ENCODE data around the gene YWHAB.

The YWHAB gene

GRCh38 chr20:44921447-44921846 lies 35.9 kb downstream of the YWHAB start:
- no peak overlapping the region for H3K4me3 ChIP-seq (ENCODE audit: low read depth, low read length)
- TF ChIP-seq, protein P1, sequence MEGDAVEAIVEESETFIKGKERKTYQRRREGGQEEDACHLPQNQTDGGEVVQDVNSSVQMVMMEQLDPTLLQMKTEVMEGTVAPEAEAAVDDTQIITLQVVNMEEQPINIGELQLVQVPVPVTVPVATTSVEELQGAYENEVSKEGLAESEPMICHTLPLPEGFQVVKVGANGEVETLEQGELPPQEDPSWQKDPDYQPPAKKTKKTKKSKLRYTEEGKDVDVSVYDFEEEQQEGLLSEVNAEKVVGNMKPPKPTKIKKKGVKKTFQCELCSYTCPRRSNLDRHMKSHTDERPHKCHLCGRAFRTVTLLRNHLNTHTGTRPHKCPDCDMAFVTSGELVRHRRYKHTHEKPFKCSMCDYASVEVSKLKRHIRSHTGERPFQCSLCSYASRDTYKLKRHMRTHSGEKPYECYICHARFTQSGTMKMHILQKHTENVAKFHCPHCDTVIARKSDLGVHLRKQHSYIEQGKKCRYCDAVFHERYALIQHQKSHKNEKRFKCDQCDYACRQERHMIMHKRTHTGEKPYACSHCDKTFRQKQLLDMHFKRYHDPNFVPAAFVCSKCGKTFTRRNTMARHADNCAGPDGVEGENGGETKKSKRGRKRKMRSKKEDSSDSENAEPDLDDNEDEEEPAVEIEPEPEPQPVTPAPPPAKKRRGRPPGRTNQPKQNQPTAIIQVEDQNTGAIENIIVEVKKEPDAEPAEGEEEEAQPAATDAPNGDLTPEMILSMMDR (conservative IDR thresholded peaks at IDR 0.05; ENCODE audit: low read depth, low read length) = no peak
- DNase-seq (ENCODE audit: low read depth) = no peak

DNA sequence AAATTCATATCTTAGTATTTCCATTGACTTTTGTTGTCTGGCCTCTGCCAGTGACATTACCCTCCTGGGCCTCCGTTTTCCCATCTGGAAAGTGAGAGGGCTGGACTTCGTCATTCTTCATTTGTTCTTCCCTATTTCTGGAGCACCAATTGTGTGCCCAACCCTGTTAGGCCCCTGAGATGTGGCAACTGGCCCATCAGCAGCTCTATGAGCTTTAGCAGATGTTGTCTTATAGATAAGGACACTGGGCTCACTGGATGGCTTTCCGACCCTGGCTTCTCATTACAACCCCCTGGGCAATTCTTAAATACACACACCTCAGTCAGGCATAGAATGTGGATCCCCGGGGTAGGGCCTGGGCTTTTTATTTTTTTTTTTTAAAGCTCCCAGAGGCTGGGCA lies 39.0 kb downstream of the YWHAB start:
- no peak for DNase-seq (ENCODE audit: low read depth)
- TF ChIP-seq, protein P1 (conservative IDR thresholded peaks at IDR 0.05; ENCODE audit: low read depth, low read length) = no peak
- H3K4me3 ChIP-seq (ENCODE audit: low read depth, low read length) = no peak overlapping the region

DNA sequence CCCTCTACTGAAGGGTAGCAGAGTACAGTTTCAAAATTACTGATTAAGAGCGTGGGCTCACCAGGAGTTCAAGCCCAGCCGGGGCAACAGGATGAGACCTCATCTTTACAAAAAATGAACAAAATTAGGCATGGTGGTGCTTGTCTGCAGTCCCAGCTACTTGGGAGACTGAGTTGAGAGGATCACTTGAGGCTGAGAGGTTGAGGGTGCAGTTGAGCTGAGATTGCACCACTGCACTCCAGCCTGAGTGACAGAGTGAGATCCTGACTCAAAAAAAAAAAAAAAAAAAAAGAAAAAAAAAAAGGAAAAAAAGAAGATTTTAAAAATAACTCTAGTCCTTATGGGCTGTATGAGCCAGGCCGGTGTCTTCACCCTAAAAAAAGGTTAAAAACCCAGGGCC lies 43.1 kb downstream of the YWHAB start:
- no peak overlapping the region for H3K4me3 ChIP-seq (ENCODE audit: low read depth, low read length)
- TF ChIP-seq, protein P1 (conservative IDR thresholded peaks at IDR 0.05; ENCODE audit: low read depth, low read length) = no peak
- no peak for DNase-seq (ENCODE audit: low read depth)

DNA sequence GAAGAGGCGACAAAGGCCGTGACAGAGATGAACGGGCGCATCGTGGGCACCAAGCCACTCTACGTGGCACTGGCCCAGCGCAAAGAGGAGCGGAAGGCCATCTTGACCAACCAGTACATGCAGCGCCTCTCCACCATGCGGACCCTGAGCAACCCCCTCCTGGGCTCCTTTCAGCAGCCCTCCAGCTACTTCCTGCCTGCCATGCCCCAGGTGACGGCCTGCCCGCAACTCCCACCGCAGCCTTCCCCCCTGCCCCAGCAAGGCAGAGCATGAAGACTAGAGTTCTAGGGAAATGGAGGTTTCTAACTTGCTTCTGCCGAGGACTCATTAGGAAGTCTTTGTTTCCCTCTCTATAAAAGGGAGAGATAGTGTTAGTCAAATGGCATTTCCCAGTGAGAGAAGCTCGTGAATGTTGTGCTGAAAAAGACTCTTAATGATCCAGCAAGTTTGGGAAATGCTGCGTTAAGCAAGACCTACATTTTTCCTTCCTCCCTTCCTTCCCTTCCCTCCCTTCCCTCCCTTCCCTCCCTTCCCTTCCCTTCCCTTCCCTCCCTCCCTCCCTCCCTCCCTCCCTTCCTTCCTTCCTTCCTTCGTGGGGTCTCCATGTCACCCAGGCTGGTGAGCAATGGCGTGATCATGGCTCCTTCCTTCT lies 45.1 kb downstream of the YWHAB start:
- TF ChIP-seq, protein P1 (conservative IDR thresholded peaks at IDR 0.05; ENCODE audit: low read depth, low read length) = no peak
- DNase-seq (ENCODE audit: low read depth) = no peak
- no peak overlapping the region for H3K4me3 ChIP-seq (ENCODE audit: low read depth, low read length)

DNA sequence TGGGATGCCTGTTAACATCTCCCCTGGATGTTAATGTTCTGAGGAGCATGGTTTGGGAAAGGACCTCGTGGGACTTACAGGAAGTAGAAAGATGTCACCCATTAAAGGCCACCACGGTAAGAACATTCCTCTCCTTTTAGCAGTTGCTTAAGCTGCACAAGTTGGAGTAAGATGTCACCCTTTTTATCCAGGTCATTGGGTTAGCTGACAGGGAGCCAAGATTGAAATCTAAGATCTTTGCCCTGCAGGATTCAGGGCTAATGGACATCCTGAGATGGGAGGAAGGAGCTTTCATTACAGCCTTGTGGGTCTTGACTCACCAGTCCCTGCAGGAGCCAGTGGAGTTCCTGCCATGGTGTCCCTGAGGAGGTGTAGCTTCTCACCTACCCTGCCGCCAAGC lies 46.4 kb downstream of the YWHAB start:
- no peak for DNase-seq (ENCODE audit: low read depth)
- TF ChIP-seq, protein P1 (conservative IDR thresholded peaks at IDR 0.05; ENCODE audit: low read depth, low read length) = no peak
- H3K4me3 ChIP-seq (ENCODE audit: low read depth, low read length) = no peak overlapping the region

DNA sequence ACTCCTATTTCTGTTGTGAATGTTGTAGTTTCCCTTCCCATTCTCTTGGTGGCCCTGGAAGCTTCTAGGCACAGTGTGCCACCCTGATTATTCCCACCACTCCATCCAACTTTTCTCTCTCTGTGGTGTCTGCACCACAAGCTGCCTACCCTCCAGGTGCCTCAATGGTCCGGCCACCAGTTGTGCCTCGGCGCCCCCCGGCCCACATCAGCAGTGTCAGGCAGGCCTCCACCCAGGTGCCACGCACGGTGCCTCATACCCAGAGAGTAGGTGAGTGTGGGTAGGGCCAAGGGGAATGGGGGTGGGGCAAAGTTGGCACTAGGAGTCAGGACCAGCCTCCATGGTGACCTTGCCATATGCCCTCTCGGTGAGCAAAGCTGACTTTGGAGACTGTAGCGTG lies 47.4 kb downstream of the YWHAB start:
- no peak overlapping the region for H3K4me3 ChIP-seq (ENCODE audit: low read depth, low read length)
- no peak for DNase-seq (ENCODE audit: low read depth)
- TF ChIP-seq, protein P1 (conservative IDR thresholded peaks at IDR 0.05; ENCODE audit: low read depth, low read length) = no peak

DNA sequence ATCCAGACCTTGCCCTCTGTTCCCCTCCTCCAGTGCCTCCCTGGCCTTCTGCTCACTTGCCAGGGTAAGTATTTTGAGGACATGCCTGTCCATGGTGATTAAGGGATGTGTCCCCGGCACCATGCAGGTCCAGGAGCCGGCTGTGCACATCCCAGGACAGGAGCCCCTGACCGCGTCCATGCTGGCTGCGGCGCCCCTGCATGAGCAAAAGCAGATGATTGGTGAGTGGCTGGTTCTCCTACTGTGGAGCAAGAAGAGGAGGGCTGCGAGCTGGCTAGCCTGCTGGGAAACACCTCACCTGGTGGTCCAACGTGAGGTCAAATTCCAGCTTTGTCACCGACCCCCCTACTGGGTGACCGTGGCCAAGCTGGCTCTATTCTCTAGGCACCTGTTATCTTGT lies 51.0 kb downstream of the YWHAB start:
- H3K4me3 ChIP-seq (ENCODE audit: low read depth, low read length) = no peak overlapping the region
- TF ChIP-seq, protein P1 (conservative IDR thresholded peaks at IDR 0.05; ENCODE audit: low read depth, low read length) = no peak
- DNase-seq (ENCODE audit: low read depth) = no peak
